K562 (cell line): ENCODE results near the gene SYNGR1. TPM values are rescaled to one million over a fixed set of nuclear protein-coding genes. Genes with fewer than 3 reads are reported as not detected.

Experiments used
- ATAC-seq: fragments of 200-7000 bp; cut with Tn5 transposase; 3 replicates; pipeline ENCODE4 v1.9.1; 2020; ENCODE audit warnings: moderate library complexity
- BruUV-seq: library from RNA; stranded (reverse); fragments of 400-500 nt; replicated peaks from 2 replicates; lab custom pipeline; 2021; lab: Mats Ljungman, UMichigan
- CTCF ChIA-PET: fragments of 300-600 bp; formaldehyde crosslinking; extraction: SDS; loops from one replicate; lab custom pipeline; 2021; ENCODE audit warnings: low intra/inter-chr PET ratio; lab: Yijun Ruan, JAX
- POLR2A ChIA-PET: fragments of 300-600, 350-650 bp; sonication (Branson Sonifier 250); formaldehyde crosslinking; extraction: SDS; loops from one replicate; lab custom pipeline; 2021; ENCODE audit warnings: antibody characterized with exemption, inconsistent platforms; lab: Yijun Ruan, JAX
- DNase-seq, 4 experiments: peaks; one replicate each; pipeline versions ENCODE4 v3.0.0 to v3.0.0-alpha.2; 2011 to 2018; ENCODE audit warnings: low spot score in 3 of 4, mixed read lengths in 3 of 4; ENCODE audit errors: extremely low read depth in 1 of 4
- FAIRE-seq: peaks from 2 replicates; lab custom pipeline; 2011; peaks lifted over from hg19 to GRCh38; lab: Jason Lieb, UNC
- H2AFZ ChIP-seq: 2 replicates; pipeline ENCODE4 v1.6.0; 2011; ENCODE audit warnings: low read depth, low read length, control low read depth, inconsistent platforms
- H3K27ac ChIP-seq: fragments of 200-600 bp; 3 replicates; pipeline ENCODE4 v1.8.0; 2011; ENCODE audit warnings: low read depth, mild to moderate bottlenecking, control low read depth, inconsistent platforms, low read length, moderate library complexity, mixed read lengths; ENCODE audit errors: extremely low read depth
- H3K27me3 ChIP-seq, 2 experiments: fragments of 300-600 bp in 1 of 2; 2 replicates in 1 of 2; 3 replicates in 1 of 2; pipeline versions ENCODE4 v1.6.0 to v1.8.0; 2011; ENCODE audit warnings: inconsistent platforms in 2 of 2, low read length in 2 of 2, mild to moderate bottlenecking in 1 of 2, mixed read lengths in 1 of 2, moderate library complexity in 1 of 2; ENCODE audit not compliant: control insufficient read depth in 2 of 2, insufficient read depth in 2 of 2
- H3K36me3 ChIP-seq: fragments of 300-600 bp; 3 replicates; pipeline ENCODE4 v1.8.0; 2011; ENCODE audit warnings: mild to moderate bottlenecking, low read length, inconsistent platforms; ENCODE audit not compliant: control insufficient read depth, insufficient read depth
- H3K4me1 ChIP-seq, 2 experiments: fragments of 200-600 bp in 1 of 2; replicated peaks in 1 of 2; 2 replicates in 1 of 2; 3 replicates in 1 of 2; pipeline versions ENCODE4 v1.5.1 to v1.8.0; 2011; ENCODE audit warnings: inconsistent platforms in 2 of 2, low read length in 2 of 2, mild to moderate bottlenecking in 1 of 2, mixed read lengths in 1 of 2, moderate library complexity in 1 of 2; ENCODE audit not compliant: control insufficient read depth in 2 of 2, insufficient read depth in 2 of 2
- H3K4me2 ChIP-seq: 2 replicates; pipeline ENCODE4 v1.6.1; 2011; ENCODE audit warnings: low read length, control low read depth, inconsistent platforms, mixed read lengths; ENCODE audit not compliant: insufficient read depth
- H3K4me3 ChIP-seq: fragments of 200-600 bp; sonication (generic), shearing (Covaris generic); 2 replicates; pipeline ENCODE4 v1.5.1; 2016; ENCODE audit warnings: control low read depth, inconsistent platforms
- H3K79me2 ChIP-seq: fragments of 200-600 bp; 3 replicates; pipeline ENCODE4 v1.8.0; 2011; ENCODE audit warnings: low read length, inconsistent platforms; ENCODE audit not compliant: control insufficient read depth, insufficient read depth
- H3K9ac ChIP-seq, 2 experiments: 2 replicates each; pipeline versions ENCODE4 v1.6.0 to v1.6.1; 2011; ENCODE audit warnings: low read depth in 2 of 2, low read length in 2 of 2, control low read depth in 1 of 2, inconsistent platforms in 1 of 2, mild to moderate bottlenecking in 1 of 2, mixed read lengths in 1 of 2; ENCODE audit not compliant: insufficient read depth in 1 of 2
- H3K9me1 ChIP-seq: one replicate; pipeline ENCODE4 v1.6.0; 2011; ENCODE audit warnings: inconsistent platforms, mild to moderate bottlenecking, low read length, moderate library complexity; ENCODE audit not compliant: control insufficient read depth, insufficient read depth
- H3K9me3 ChIP-seq: replicated peaks from 2 replicates; pipeline ENCODE4 v1.5.1; 2011; ENCODE audit warnings: low read depth, low read length, inconsistent platforms; ENCODE audit not compliant: control insufficient read depth, insufficient read depth
- H4K20me1 ChIP-seq: replicated peaks from 2 replicates; pipeline ENCODE4 v1.6.1; 2011; ENCODE audit warnings: low read length, inconsistent platforms, mixed read lengths; ENCODE audit not compliant: control insufficient read depth, insufficient read depth
- CCNT2 ChIP-seq: IDR thresholded peaks from 2 replicates; pipeline ENCODE4 v1.6.1; 2011; ENCODE audit warnings: borderline replicate concordance, low read depth, mild to moderate bottlenecking, moderate library complexity, mixed read lengths, low read length; ENCODE audit not compliant: insufficient read length; ENCODE audit errors: extremely low read depth
- ELF1 ChIP-seq: fragments of 200-800 bp; sonication (Bioruptor generic); IDR thresholded peaks from 2 replicates; pipeline ENCODE4 v1.6.1; 2016; ENCODE audit warnings: missing genetic modification characterization, missing compliant biosample characterization
- HDAC6 ChIP-seq: IDR thresholded peaks from 2 replicates; pipeline ENCODE4 v1.6.1; 2012; ENCODE audit warnings: low read depth, mild to moderate bottlenecking, control low read depth, inconsistent platforms, low read length, moderate library complexity
- HEY1 ChIP-seq: fragments of 250-450 bp; sonication (Bioruptor Pico); IDR thresholded peaks from 2 replicates; pipeline ENCODE4 v1.5.0; 2020; ENCODE audit warnings: mild to moderate bottlenecking, moderate library complexity, borderline replicate concordance
- HMG20A ChIP-seq: fragments of 450-650 bp; formaldehyde crosslinking; conservative IDR thresholded peaks from 2 replicates; pipeline ENCODE4 v1.4.0; 2020; ENCODE audit warnings: mild to moderate bottlenecking, mixed read lengths
- ILK ChIP-seq: fragments of 450-650 bp; IDR thresholded peaks from 2 replicates; pipeline ENCODE4 v1.6.1; 2016; ENCODE audit warnings: missing genetic modification characterization, low read depth, mild to moderate bottlenecking, missing compliant biosample characterization, moderate library complexity, borderline replicate concordance
- KLF1 ChIP-seq: fragments of 450-650 bp; IDR thresholded peaks from 2 replicates; pipeline ENCODE4 v1.6.1; 2016; ENCODE audit warnings: missing genetic modification characterization, missing compliant biosample characterization
- NCOR1 ChIP-seq: fragments of 450-650 bp; IDR thresholded peaks from 2 replicates; pipeline ENCODE4 v1.6.1; 2016; ENCODE audit warnings: mild to moderate bottlenecking, moderate library complexity
- NUFIP1 ChIP-seq: fragments of 450-650 bp; IDR thresholded peaks from 2 replicates; pipeline ENCODE4 v1.6.1; 2018; ENCODE audit not compliant: partially characterized antibody
- PHF21A ChIP-seq: fragments of 450-650 bp; IDR thresholded peaks from 2 replicates; pipeline ENCODE4 v1.6.1; 2017; ENCODE audit warnings: low read depth, borderline replicate concordance
- RBM17 ChIP-seq: fragments of 200-400 bp; formaldehyde crosslinking; IDR thresholded peaks from 2 replicates; pipeline ENCODE4 v1.6.1; 2017; ENCODE audit warnings: low read depth, mild to moderate bottlenecking, low read length, borderline replicate concordance
- TSC22D4 ChIP-seq: fragments of 450-650 bp; IDR thresholded peaks from 2 replicates; pipeline ENCODE4 v1.6.1; 2016; ENCODE audit warnings: missing genetic modification characterization, missing biosample characterization, control low read depth
- U2AF2 ChIP-seq: fragments of 200-400 bp; formaldehyde crosslinking; optimal IDR thresholded peaks from 2 replicates; pipeline ENCODE3; 2017; ENCODE audit warnings: low read depth, mild to moderate bottlenecking, low read length
- ZNF445 ChIP-seq: fragments of 250-450 bp; sonication (Bioruptor Pico); IDR thresholded peaks from 2 replicates; pipeline ENCODE4 v1.4.0; 2020; ENCODE audit warnings: low read depth, mild to moderate bottlenecking, moderate library complexity
- ZNF551 ChIP-seq: fragments of 250-450 bp; sonication (Bioruptor Pico); IDR thresholded peaks from 2 replicates; pipeline ENCODE4 v1.5.0; 2021; ENCODE audit warnings: mild to moderate bottlenecking, moderate library complexity
- ZNF668 ChIP-seq: fragments of 250-450 bp; sonication (Bioruptor Pico); IDR thresholded peaks from 2 replicates; pipeline ENCODE4 v1.8.0; 2022; ENCODE audit warnings: mild to moderate bottlenecking, inconsistent platforms
- WGBS: fragments of 100-300 bp; shearing (Covaris generic); methylation state at CpG from one replicate; pipeline ENCODE4 v1.1.6; 2016; ENCODE audit warnings: low coverage, mixed read lengths; ENCODE audit not compliant: insufficient coverage; ENCODE audit errors: missing lambda C conversion rate; 5-methylcytosine and 5-hydroxymethylcytosine counted together
- in situ Hi-C: fragments of 300-500 bp; cut with MboI; formaldehyde crosslinking; loops from 4 replicates; pipeline ENCODE4 v1.15.0; 2018; ENCODE audit warnings: inconsistent platforms, mixed read lengths
- intact Hi-C: fragments of 100-400 bp; cut with micrococcal nuclease; formaldehyde crosslinking; loops from 2 replicates; pipeline ENCODE4 v1.14.2; 2022
- polyA plus RNA-seq, 8 experiments: library from polyadenylated mRNA; depleted of rRNA in 4 of 8; stranded (reverse) in 5 of 8; unstranded in 3 of 8; fragments of >200 nt; fragmentation: Nextera tagmentation in 2 of 8; fragmentation: Illumina TruSeq in 1 of 8; extraction: Ambion mirVana in 2 of 8; extraction: Trizol in 1 of 8; gene quantifications; 2 replicates each; pipeline versions ENCODE4 v1.2.1 to v1.2.3, GENCODE V29; 2011 to 2014; ENCODE audit warnings: inconsistent platforms in 1 of 8, missing spikeins in 1 of 8
- total RNA-seq, 7 experiments: library from RNA; depleted of rRNA in 6 of 7; stranded (reverse); fragments of >200 nt in 6 of 7; fragmentation: Illumina TruSeq in 2 of 7; extraction: Trizol in 2 of 7; gene quantifications; 2 replicates each; pipeline versions ENCODE4 v1.2.1 to v1.2.3, GENCODE V29; 2011 to 2021; ENCODE audit warnings: low replicate concordance in 1 of 7
- TF ChIP-seq, protein P1 (sequence below): sonication (generic); formaldehyde crosslinking; IDR thresholded peaks from 2 replicates; pipeline ENCODE4 v1.8.0; 2022; ENCODE audit warnings: mild to moderate bottlenecking, missing genetic modification reagents
- TF ChIP-seq, protein P2 (sequence below): fragments of 250-450 bp; sonication (Bioruptor Pico); IDR thresholded peaks from 2 replicates; pipeline ENCODE4 v1.8.0; 2022; ENCODE audit warnings: moderate library complexity, mild to moderate bottlenecking, inconsistent platforms
- TF ChIP-seq, protein P3 (sequence below): IDR thresholded peaks from 2 replicates; pipeline ENCODE4 v1.6.1; 2011; ENCODE audit not compliant: insufficient read length; ENCODE audit errors: extremely low read depth

The SYNGR1 gene
- total and polyA plus RNA-seq, 9 of the 15 experiments (the other 6 are each of a cell fraction or from before 2014, with no cell fraction given), result 1.8 to 15.9 (median 5.5) TPM

DNA sequence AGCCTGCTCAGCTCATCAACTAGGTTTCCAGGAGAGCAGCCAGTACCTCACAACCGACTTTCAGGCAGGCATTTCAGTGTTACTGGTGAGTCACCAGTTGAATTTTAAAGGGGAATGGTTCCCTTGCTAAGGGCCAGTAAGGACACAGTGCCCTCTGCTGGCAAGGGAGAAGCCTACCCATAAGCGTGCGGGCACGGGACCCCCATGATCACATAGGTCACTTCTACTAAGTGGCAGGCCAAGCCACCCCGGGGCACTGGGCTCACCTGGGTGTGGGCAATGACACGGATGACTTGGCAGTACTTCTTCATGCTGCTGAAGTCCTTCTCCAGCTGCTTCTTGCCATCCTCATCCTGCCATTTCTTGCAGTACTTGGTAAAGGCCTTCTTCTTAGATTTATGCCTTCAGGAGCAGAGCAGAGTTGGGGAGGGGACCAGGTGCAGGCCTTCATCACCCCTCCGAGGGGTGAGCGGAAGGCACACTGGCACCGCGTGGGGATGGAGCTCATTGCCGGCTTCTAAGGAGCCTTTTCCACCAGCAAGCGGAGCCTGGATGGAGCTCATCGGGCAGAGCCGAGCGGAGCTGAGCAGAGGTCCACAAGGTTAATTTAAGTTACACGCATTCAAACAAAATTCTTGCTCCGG, 33.2 kb upstream of the SYNGR1 start:
- Histone ChIP-seq H4K20me1 (peaks cover 73% of the 10 kb centered on the region), H3K36me3 (peaks cover 71% of the 10 kb centered on the region), H2AFZ (no peak overlapping the region), H3K27ac (peak overlapping the region; percentile 86), H3K4me1 (peaks cover 15 to 41% of the 10 kb centered on the region in 2 experiments; a peak in 4 of 5 replicates), H3K9me1 (peaks cover 3% of the 10 kb centered on the region), H3K9me3 (no peaks in the 10 kb centered on the region), H3K9ac (peak overlapping the region; percentile 96 to 100), H3K4me2 (peak overlapping the region; percentile 99), H3K4me3 (peak overlapping the region; percentile 69), H3K79me2 (peaks cover 67% of the 10 kb centered on the region), H3K27me3 (no peaks in the 10 kb centered on the region)
- ATAC-seq, result peak; percentile 20
- CTCF ChIA-PET, result interaction anchor here (1.2 to 1.4 kb wide), 3 partner anchors 145 to 182 kb away, joined by 4 to 9 read pairs (median 7); no protein-coding TSS in a partner anchor
- peak in 2 of 4 experiments; percentile 42 to 77 for DNase-seq
- WGBS, result 2% methylated on average over 17 of the region's 17 CpGs
- POLR2A ChIA-PET, result interaction anchor here (0.6 to 7.1 kb wide), 36 partner anchors 10 to 417 kb away, joined by 3 to 136 read pairs (median 4); partner anchors contain the start of genes APOBEC3C, ATF4 and SYNGR1
- no peak for FAIRE-seq
- intact Hi-C loops, result no loop called here
- in situ Hi-C loops, result no loop called here
- BruUV-seq, result no TSS peak
- TF ChIP-seq NUFIP1 (no peak), ILK (tag) (no peak), U2AF2 (no peak), TSC22D4 (tag) (no peak), CCNT2 (no peak), NCOR1 (no peak), RBM17 (no peak), PHF21A (no peak), HEY1 (CRISPR knock-in tag) (no peak), HDAC6 (no peak), KLF1 (tag) (no peak), ZNF551 (CRISPR knock-in tag) (no peak), ELF1 (no peak), ZNF668 (CRISPR knock-in tag) (no peak), ZNF445 (no peak), HMG20A (CRISPR knock-in tag) (no peak)
- TF ChIP-seq, protein P1, sequence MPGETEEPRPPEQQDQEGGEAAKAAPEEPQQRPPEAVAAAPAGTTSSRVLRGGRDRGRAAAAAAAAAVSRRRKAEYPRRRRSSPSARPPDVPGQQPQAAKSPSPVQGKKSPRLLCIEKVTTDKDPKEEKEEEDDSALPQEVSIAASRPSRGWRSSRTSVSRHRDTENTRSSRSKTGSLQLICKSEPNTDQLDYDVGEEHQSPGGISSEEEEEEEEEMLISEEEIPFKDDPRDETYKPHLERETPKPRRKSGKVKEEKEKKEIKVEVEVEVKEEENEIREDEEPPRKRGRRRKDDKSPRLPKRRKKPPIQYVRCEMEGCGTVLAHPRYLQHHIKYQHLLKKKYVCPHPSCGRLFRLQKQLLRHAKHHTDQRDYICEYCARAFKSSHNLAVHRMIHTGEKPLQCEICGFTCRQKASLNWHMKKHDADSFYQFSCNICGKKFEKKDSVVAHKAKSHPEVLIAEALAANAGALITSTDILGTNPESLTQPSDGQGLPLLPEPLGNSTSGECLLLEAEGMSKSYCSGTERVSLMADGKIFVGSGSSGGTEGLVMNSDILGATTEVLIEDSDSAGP (CRISPR knock-in tag), result peak; percentile 91
- TF ChIP-seq, protein P2, sequence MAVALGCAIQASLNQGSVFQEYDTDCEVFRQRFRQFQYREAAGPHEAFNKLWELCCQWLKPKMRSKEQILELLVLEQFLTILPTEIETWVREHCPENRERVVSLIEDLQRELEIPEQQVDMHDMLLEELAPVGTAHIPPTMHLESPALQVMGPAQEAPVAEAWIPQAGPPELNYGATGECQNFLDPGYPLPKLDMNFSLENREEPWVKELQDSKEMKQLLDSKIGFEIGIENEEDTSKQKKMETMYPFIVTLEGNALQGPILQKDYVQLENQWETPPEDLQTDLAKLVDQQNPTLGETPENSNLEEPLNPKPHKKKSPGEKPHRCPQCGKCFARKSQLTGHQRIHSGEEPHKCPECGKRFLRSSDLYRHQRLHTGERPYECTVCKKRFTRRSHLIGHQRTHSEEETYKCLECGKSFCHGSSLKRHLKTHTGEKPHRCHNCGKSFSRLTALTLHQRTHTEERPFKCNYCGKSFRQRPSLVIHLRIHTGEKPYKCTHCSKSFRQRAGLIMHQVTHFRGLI (CRISPR knock-in tag), result no peak
- TF ChIP-seq, protein P3, sequence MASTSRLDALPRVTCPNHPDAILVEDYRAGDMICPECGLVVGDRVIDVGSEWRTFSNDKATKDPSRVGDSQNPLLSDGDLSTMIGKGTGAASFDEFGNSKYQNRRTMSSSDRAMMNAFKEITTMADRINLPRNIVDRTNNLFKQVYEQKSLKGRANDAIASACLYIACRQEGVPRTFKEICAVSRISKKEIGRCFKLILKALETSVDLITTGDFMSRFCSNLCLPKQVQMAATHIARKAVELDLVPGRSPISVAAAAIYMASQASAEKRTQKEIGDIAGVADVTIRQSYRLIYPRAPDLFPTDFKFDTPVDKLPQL, result no peak
